Activated T-helper 1 cell treated with anti-CD3 and anti-CD28 coated beads, Interleukin-2, amount 50 U/mL, for 16 hours (primary cell): ENCODE results near the gene PROSER2.

ENCODE experiments used
- DNase-seq, 2 donors: peaks; one replicate each; pipeline ENCODE4 v3.0.0-alpha.2; 2020; ENCODE audit warnings: low read depth in 1 of 2, low spot score in 1 of 2

PROSER2 gene

DNA sequence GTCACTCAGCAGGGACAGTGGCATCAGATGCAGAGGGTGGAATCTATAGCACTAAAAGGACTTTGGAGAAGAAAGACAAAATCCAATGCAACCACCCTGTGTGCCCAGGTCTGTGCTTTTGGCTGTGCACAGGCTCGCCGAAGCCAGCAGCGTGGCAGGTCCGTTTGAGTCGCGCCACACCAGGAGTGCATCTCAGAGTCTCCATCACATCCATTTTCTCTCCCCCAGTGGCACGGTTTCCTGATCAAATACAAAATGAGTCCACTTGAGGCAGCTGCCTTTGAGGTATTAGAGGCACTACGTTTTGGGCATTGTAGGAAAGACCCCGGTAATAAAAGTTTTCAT is 23.4 kb upstream of the PROSER2 start:
- no peak for DNase-seq

DNA sequence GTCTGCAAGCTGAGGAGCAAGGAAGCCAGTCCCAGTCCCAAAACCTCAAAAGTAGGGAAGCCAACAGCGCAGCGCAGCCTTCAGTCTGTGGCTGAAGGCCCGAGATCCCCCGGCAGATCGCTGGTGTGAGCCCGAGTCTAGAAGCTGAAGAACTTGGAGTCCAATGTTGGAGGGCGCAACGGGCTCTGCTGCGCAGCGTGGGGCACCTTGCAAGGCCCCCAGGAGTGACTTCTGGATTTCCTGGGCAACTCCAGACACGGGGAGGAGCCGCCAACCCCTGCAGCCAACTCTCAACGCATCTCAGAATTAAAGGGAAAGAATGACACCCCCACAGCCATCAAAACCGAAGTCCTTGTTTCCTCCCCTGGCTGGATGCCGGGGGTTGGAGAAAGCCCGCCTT is 18.8 kb upstream of the PROSER2 start:
- DNase-seq = no peak

DNA sequence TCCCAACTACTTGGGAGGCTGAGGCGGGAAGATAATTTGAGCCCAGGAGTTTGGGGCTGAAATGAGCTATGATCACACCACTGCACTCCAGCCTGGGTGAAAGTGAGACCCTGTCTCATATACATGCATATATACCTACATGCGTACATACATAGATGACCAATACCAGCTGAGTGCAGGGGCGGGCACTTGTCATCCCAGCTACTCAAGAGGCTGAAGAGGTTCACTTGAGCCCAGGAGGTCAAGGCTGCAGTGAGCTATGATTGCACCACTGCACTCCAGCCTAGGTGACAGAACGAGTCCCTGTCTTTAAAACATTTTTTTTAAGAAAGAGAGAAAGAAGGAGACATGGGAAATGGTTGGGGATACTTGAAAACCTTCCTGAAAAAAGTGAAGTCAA is 17.4 kb upstream of the PROSER2 start:
- DNase-seq = no peak

DNA sequence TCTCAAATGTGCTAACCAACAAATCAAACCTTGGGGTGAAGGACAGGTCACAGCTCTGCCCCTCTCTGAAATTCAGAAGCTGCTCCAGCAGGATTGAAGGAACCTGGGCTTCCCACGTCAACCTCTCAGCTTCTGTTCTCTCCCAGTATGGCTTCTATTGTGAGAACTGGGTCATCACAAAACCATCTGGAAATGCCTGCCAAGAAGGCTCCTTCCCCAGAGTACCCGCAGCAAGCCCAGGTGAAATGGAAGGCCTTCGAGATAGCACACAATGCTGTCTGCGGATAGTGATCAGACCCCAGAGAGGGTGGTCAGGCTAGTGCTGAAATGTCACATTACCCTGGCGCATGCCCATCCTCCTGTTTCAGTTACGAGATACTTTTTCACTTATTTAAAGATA is 16.4 kb upstream of the PROSER2 start:
- no peak for DNase-seq

DNA sequence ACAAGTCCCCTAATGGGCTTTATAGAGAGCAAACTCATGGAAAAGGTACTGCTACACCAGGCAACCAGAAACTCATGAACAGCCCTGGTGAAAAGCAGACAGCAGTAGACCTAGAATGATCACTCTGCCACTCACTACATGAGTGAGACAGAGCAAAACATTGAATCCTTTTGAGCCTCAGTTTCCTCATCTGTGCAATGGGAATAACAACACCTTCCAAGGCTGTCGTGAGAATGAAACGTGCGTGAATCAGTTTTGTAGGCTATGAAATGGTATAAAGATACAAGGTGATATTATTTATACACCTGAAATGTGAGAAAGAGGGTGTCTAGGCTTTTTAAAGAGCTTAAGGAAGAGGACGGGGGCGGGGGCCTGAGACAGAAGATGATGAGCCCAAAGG is 14.3 kb upstream of the PROSER2 start:
- DNase-seq = no peak

DNA sequence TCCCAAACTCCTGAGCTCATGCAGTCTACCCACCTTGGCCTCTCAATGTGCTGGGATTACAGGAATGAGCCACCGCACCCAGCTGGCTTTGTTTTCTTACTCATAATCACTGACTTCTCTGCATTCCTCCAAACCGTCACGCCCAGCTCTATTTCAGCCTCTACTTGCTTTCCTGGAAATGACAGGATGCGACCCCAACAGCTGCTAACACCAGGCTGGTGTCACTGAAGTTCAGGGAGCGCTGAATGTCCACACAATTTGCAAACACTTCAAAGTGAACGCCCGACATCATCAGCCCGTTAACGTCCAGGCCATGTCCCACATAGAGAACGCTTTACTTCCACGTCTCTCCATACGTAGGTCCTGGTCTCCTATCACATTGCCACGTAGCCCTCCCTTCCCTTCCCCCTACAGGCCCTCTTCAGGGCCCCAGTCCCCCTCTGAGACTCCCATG is 12.8 kb upstream of the PROSER2 start:
- no peak for DNase-seq

DNA sequence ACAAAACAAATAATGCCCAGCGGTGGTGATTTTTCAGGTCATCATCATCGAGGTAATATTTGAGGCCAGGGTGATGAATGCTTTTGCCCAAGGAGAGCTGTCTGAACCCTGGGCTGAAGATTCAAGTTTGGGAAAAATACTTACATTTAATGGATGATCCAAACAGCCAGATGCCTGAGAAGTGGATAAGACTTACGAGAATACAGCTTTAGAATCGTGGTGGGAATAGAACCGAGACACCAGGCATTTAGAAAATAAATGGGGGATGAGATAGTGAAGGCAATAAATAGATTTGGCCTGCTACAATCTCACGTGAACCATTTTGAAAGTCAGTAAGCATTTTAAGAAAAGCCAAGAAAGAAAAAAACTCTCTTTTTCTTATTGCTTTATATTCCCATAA is 12.2 kb upstream of the PROSER2 start:
- DNase-seq = no peak

DNA sequence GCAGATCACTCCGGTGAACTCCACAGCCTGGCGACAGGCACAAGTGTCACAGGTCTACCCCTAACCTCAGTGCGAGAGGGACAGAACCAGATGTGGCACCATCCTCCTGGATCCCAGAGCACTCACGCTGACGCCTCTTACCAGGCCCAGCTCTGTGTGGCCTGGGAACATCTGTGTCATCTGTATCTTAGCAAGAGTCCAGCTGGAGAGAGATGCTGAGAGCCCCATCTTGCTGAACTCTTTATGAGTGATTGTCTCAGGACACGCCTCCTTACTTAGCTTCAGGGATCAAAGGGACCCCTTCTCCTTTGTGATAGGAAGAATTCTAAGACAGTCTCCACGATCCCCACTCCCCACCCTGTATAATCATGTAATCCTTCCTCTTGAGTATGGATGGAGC is 10.0 kb upstream of the PROSER2 start:
- no peak for DNase-seq

DNA sequence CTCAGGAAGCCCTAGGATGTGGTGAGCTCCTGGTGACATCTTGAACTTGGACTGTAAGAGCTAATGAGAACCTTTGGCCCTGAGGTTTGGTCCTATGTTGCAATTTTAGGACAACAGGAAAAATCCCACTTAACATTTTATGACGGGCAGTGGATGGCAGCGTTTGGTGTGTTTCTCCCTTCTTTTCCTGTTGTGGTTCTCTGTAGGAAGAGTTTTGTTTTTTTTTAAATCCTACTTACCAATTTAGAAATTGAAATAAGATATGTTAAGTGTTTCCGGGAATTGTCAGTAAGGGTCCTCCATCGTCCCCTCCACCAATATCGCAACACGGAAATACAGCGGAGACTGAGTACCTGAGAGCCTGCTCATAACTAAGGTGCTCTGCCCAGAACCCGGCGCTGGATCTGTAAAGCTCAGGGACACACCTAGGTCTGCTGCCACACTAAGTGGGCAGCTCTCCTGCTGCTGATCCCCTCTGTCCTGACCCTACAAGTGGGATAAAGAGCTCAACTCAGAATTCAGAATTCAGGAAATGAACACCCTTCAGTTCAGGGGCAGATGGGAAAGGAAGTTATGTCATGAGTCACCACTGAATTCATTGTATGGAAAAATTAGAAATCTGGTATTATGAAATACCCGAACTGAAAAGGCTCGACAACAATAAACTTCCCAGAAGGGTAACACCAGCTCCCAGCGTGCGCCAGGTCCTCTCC is 9.1 kb upstream of the PROSER2 start:
- no peak for DNase-seq

DNA sequence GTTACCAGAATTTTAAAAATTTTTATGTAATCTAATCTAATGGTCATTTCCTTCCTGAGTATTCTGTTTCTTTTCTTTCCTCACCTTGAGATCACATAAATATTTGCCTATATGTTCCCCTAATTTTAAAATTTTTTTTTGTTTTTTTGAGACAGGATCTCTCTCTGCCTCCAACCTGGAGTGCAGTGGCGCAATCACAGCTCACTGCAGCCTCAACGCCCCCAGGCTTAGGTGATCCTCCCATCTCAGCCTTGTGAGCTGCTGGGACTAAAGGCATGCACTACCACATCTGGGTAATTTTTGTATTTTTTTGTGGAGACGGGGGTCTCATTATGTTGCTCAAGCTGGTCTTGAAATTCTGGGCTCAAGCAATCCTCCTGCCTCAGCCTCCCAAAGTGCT is 4.1 kb upstream of the PROSER2 start:
- DNase-seq = no peak

DNA sequence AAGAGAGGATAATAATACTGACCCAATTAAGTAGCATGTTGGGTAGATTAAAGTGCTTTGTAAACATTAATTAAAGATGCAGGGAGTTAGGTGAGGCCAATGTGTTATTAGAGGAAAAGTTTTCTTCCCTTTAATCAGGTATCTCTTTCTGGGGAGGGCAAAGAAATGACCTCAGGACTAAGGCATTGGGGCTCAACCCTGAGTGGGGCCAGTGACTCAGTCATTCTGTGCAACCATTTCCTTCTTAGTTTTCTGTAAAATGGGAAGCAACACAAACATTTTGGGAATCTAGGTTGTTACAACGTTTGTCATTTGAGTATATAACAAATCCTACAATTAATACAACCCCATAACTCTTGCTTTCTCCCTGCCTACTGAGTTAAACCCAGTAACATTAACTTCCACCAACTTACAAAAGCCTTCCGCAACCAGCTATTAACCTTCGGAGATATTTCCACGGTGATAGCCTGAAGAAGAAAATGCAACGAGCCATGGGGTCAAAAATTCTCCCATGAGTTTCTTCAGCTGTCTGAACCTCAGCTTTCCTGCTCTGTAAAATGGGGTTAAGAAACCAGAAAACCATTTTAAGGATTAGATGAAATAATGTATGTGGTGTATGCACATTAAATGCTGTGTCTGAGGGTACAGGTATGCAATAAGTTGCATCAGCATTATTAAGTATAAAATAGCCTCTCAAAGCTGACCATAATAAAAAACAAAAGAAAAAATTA is 965 bp upstream of the PROSER2 start:
- no peak for DNase-seq

DNA sequence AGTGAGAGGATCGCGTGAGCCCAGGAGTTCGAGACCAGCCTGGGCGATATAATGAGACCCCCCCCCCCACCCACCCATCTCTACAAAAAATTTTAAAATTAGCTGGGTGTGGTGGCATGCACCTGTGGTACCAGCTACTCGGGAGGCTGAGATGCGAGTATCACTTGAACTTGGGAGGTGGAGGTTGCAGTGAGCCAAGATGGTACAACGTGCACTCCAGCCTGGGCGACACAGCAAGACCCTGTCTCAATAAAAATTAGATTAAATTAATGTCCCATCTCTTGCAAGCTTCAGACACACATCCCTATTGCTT is 391 bp upstream of the PROSER2 start:
- no peak for DNase-seq

DNA sequence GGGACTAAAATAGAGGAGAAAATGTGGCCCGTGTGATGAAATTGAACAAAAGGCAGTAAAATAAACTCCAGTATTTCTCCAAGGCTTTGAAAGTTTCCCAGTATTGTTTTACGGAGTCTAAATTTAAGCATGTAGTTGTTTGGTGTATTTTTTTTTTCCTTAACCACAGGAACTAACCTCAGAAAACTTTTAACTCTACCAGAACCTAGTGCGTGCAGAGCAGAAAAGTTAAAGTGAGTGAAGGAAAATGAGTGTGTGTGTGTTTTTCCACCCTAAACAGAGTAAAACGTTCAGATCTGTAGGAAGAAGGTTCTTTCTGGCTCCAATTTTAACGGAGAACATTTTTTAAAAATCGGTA is 812 bp downstream of the PROSER2 start:
- DNase-seq = no peak

DNA sequence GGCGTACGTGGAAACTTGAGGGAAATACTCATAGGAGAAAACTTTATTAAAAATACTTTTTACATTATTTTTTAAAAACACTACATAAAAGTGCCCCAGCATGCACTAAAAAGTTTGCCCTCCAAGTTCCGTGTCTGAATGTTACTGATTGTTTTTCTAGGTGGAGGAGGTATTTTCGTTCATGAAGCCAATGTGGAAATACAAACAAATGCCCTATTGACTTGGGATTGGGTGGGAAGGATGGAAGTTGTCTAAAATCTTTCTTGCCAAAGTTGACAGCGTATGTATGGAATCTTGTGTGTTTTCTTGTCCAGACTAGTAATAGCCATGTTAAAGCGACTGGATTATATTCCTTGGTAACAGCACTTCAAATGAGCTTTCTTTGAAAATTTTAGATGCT is 1.2 kb downstream of the PROSER2 start:
- DNase-seq = no peak

DNA sequence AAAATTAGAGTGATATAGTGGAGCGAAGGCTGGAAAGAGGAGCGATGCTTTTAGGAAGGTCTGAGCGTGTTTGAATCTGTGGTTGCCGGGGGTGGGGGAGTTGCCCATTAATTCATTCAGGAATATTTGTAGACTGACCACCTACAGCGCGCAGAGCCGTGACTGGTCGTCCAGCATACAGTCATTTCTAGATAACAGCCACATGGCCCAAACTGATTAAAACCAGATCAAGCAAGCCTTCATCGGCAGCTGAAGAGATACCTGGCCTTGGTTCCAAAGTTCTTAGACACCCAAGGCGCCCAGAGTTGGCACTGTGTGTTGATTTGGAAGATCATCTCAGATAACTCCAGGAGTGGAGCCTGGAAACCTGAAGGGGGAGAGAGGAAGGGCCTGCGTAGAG is 1.7 kb downstream of the PROSER2 start:
- DNase-seq = no peak

DNA sequence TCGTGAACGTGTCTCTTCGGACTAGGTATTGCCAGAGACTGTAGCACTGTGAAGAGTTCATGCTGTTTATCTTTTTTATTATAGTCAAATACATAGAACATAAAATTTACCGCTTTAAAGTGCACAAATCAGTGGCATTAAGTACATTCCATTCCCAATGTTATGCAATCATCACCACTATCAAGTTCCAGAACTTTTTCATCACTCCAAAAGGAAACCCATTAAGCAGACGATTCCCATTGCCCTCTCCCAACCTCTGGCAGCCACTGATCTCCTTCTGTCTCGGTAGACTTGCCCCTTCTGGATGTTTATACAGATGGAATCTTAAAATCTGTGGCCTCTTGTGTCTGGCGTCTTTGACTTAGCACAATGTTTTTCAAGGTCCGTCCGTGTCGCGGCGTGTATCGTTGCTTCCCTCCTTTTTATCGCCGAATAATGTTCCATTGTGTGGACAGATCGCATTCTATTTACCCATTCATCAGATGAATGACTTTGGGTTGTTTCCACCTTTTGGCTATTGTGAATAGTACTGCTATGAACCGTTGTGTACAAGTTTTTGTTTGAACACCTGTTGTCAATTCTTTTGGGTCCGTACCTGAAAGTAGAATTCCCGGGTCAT is 2.7 kb downstream of the PROSER2 start:
- DNase-seq = no peak

DNA sequence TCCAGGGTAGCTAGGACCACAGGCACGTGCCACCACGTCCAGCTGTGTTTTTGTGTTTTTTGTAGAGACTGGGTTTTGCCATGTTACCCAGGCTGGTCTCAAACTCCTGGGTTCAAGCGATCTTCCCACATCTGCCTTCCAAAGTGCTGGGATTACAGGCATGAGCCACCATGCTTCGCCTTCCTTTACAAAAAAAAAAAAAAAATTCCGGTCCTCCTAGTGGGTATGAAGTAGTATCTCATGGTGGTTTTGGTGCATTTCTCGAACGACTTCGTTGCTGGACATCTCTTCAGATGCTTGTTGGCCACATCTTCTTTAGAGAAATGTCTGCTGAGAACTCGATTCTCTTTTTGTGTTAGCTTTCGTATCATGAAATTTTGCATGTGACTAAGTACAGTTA is 3.9 kb downstream of the PROSER2 start:
- no peak for DNase-seq

DNA sequence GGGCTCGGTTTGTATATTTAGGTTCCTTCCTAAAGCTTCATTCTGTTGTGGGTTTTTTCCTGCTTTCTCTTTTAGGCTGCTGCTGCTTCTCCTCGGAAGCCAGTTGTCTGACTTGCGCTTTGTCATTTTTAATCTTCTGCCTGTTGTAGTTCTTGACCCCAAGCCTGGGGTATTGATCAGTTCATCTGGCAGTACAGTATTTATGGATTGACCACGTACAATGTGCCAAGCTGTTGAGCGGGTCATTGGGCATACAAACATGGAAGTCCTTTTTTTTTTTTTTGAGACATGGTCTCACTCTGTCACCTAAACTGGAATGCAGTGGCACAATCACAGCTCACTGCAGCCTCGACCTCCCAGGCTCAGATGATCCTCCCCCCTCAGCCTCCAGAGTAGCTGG is 4.3 kb downstream of the PROSER2 start:
- DNase-seq = no peak

DNA sequence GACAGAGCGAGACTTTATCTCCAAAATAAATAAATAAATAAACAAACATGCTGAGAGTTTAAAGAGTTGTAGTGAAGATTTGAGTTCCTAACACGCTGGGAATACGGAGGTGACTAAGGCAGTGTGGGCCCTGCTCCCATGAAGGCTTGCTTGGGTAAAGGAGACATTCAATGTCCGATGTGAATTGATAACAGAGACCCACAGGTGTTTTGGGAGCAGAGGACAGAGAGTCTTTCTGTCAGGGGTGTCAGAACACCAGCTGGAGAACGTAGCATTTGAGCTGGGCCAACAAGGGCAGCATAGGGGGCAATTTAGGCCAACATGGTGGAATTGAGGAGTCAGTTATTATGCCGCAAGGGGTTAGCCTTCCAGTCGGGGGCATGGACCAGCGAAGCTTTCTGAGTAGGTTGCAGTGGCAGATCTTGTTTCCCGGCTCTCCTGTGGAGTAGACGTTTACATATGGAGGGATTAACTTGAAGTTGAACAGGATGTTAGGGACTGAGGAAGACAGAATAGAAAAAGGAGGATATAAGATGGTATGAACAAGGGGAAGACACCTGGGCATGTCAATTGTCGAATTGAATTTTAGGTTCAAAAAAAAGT is 5.6 kb downstream of the PROSER2 start:
- DNase-seq = no peak

DNA sequence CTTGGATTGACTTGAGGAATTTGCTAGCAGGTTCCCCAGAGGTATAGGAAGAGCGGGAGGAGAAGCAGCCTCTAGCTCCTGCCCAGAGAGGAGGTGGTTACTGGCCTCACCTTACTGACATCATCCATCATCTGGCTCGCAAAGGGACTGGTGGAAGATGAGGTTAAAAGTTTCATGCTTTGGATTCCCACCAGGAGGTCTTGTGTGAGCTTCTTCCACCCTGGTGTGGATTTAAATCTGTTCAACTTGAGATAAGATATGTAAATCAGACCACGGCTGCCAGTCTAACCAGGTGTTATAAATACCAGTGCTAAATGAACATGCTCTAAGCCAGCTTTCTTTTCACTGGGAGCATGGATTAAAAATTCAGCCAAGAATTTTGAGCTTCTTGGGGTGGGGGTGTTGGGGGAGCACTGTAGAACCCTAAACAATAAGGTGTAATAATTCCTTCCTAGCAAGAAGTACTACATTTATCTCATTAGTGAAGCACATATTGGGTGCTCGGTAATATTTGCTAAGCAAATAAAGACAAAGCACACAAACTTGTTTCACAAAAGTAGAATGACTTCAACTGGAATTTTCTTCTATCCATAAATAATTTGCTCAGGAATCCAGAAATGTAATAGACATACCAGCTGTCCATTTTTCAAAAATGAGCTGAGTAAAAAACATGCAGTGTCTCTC is 7.8 kb downstream of the PROSER2 start:
- no peak for DNase-seq

DNA sequence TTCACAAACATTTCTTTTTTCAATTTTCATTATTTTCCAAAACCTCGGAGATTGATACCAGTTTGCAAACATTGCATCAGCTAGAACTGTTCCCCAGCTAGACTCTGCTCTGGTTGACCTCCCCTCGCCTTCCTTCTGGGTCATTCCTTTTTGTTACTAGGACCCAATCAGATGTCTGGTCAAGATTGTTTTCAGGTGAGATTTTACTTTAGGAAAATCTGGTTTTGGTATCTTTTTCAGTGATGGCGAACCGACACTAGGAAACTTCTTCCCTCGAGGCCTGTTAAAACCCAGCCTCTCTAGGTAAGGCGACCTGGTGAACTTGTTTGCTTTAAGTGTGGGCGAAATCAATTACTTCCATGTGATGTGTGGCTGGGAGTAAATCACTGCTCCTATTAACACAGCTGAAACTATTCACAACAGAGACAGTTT is 8.4 kb downstream of the PROSER2 start:
- no peak for DNase-seq

DNA sequence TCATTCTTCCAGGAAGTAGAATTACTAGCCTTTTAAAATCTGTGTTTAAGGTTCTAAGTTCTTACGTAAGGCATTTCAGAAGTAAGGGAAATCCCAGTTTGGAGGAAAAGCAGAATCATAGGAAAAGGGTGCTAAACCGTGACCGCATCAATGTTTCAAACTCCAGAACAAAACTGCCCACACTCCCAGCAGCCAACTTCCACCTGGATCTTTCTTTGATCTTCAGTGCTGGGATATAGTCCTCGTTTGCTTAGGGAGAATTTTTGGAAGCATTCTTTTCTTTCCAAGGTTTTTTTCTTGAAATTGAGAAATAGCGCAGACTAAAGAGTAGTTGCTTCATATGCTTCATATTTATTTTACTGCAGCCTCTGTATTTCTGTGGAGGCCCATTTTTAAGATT is 8.9 kb downstream of the PROSER2 start:
- no peak for DNase-seq
